DND-41 (cell line): ENCODE results near the gene SYNE1.

Experiments
- ATAC-seq: fragments of 200-7000 bp; cut with Tn5 transposase; 3 replicates; pipeline ENCODE4 v1.9.1; 2021; ENCODE audit warnings: low read depth; ENCODE audit not compliant: insufficient read depth
- DNase-seq: peaks from one replicate; pipeline ENCODE4 v3.0.0-alpha.2; 2020
- H2AFZ ChIP-seq: 2 replicates; pipeline ENCODE4 v1.6.0; 2012; ENCODE audit warnings: low read depth, low read length
- H3K27ac ChIP-seq: 2 replicates; pipeline ENCODE4 v1.5.1; 2012; ENCODE audit warnings: low read length, inconsistent platforms
- H3K27me3 ChIP-seq: fragments of 200-600 bp; sonication (generic); 2 replicates; pipeline ENCODE4 v1.6.0; 2012; ENCODE audit warnings: low read length, mild to moderate bottlenecking, inconsistent platforms; ENCODE audit not compliant: insufficient read depth, poor library complexity
- H3K36me3 ChIP-seq: 2 replicates; pipeline ENCODE4 v1.5.1; 2012; ENCODE audit warnings: low read length, inconsistent platforms; ENCODE audit not compliant: insufficient read depth
- H3K4me1 ChIP-seq: 2 replicates; pipeline ENCODE4 v1.5.1; 2012; ENCODE audit warnings: mild to moderate bottlenecking, low read length; ENCODE audit not compliant: insufficient read depth
- H3K4me2 ChIP-seq: 2 replicates; pipeline ENCODE4 v1.6.0; 2012; ENCODE audit warnings: mild to moderate bottlenecking, moderate library complexity, low read length, inconsistent platforms; ENCODE audit not compliant: insufficient read depth
- H3K4me3 ChIP-seq, 2 experiments: fragments of 200-600 bp in 1 of 2; shearing (Covaris generic) in 1 of 2; 2 replicates each; pipeline ENCODE4 v1.5.1; 2012 to 2016; ENCODE audit warnings: inconsistent platforms in 2 of 2, low read length in 2 of 2, mild to moderate bottlenecking in 2 of 2, low read depth in 1 of 2, moderate library complexity in 1 of 2
- H3K79me2 ChIP-seq: 2 replicates; pipeline ENCODE4 v1.6.0; 2012; ENCODE audit warnings: low read length, inconsistent platforms; ENCODE audit not compliant: insufficient read depth
- H3K9ac ChIP-seq: 2 replicates; pipeline ENCODE4 v1.6.0; 2012; ENCODE audit warnings: low read depth, mild to moderate bottlenecking, inconsistent platforms, low read length, moderate library complexity
- H3K9me3 ChIP-seq: 2 replicates; pipeline ENCODE4 v1.5.1; 2012; ENCODE audit warnings: low read length, moderate library complexity, mild to moderate bottlenecking, inconsistent platforms; ENCODE audit not compliant: insufficient read depth, severe bottlenecking
- H4K20me1 ChIP-seq: 2 replicates; pipeline ENCODE4 v1.6.0; 2012; ENCODE audit warnings: low read length; ENCODE audit not compliant: insufficient read depth
- EZH2 ChIP-seq: IDR thresholded peaks from 3 replicates; pipeline ENCODE4 v1.6.1; 2012; ENCODE audit warnings: borderline replicate concordance, low read depth, mild to moderate bottlenecking, moderate library complexity, low read length, inconsistent platforms; ENCODE audit not compliant: severe bottlenecking
- TF ChIP-seq, protein P1 (sequence below): IDR thresholded peaks from 2 replicates; pipeline ENCODE4 v1.5.1; 2012; ENCODE audit warnings: borderline replicate concordance, low read length, moderate library complexity, mild to moderate bottlenecking; ENCODE audit not compliant: poor library complexity, severe bottlenecking; ENCODE audit errors: extremely low read depth

SYNE1 gene

GRCh38 chr6:152595499-152595898 is 41.7 kb downstream of the SYNE1 start:
- Histone ChIP-seq H3K9ac (no peak overlapping the region), H2AFZ (no peak overlapping the region), H3K36me3 (no peaks in the 10 kb centered on the region), H3K27ac (no peak overlapping the region), H3K4me3 (no peak overlapping the region), H3K27me3 (no peaks in the 10 kb centered on the region), H3K4me2 (no peak overlapping the region), H3K79me2 (no peaks in the 10 kb centered on the region), H4K20me1 (no peaks in the 10 kb centered on the region), H3K9me3 (no peaks in the 10 kb centered on the region), H3K4me1 (no peaks in the 10 kb centered on the region)
- TF ChIP-seq, protein P1, sequence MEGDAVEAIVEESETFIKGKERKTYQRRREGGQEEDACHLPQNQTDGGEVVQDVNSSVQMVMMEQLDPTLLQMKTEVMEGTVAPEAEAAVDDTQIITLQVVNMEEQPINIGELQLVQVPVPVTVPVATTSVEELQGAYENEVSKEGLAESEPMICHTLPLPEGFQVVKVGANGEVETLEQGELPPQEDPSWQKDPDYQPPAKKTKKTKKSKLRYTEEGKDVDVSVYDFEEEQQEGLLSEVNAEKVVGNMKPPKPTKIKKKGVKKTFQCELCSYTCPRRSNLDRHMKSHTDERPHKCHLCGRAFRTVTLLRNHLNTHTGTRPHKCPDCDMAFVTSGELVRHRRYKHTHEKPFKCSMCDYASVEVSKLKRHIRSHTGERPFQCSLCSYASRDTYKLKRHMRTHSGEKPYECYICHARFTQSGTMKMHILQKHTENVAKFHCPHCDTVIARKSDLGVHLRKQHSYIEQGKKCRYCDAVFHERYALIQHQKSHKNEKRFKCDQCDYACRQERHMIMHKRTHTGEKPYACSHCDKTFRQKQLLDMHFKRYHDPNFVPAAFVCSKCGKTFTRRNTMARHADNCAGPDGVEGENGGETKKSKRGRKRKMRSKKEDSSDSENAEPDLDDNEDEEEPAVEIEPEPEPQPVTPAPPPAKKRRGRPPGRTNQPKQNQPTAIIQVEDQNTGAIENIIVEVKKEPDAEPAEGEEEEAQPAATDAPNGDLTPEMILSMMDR: peak; percentile 30
- TF ChIP-seq EZH2: no peak
- ATAC-seq (no peak), DNase-seq (no peak)

GRCh38 chr6:152594701-152595100 is 42.5 kb downstream of the SYNE1 start:
- Histone ChIP-seq H2AFZ (no peak overlapping the region), H3K4me1 (no peaks in the 10 kb centered on the region), H3K79me2 (no peaks in the 10 kb centered on the region), H3K36me3 (no peaks in the 10 kb centered on the region), H4K20me1 (no peaks in the 10 kb centered on the region), H3K27ac (no peak overlapping the region), H3K4me2 (no peak overlapping the region), H3K4me3 (no peak overlapping the region), H3K9ac (no peak overlapping the region), H3K9me3 (no peaks in the 10 kb centered on the region), H3K27me3 (no peaks in the 10 kb centered on the region)
- no peak for TF ChIP-seq EZH2
- TF ChIP-seq, protein P1: no peak
- DNase-seq (no peak), ATAC-seq (no peak)

GRCh38 chr6:152588456-152588855 is 48.7 kb downstream of the SYNE1 start:
- no peak for ATAC-seq
- no peak overlapping the region for H3K27ac ChIP-seq

More at GRCh38 chr6:152588456-152588855, 48.7 kb downstream of the SYNE1 start:
- Histone ChIP-seq H3K9me3 (no peaks in the 10 kb centered on the region), H4K20me1 (no peaks in the 10 kb centered on the region), H3K9ac (no peak overlapping the region), H3K4me2 (no peak overlapping the region), H2AFZ (no peak overlapping the region), H3K27me3 (no peaks in the 10 kb centered on the region), H3K36me3 (no peaks in the 10 kb centered on the region), H3K4me1 (no peaks in the 10 kb centered on the region), H3K4me3 (no peak overlapping the region), H3K79me2 (no peaks in the 10 kb centered on the region)
- no peak for DNase-seq
- TF ChIP-seq, protein P1: no peak
- no peak for TF ChIP-seq EZH2
